B cell (primary cell): Measurements from ENCODE around the gene RPL19. TPM values are rescaled to one million over a fixed set of nuclear protein-coding genes. Genes with fewer than 3 reads are reported as not detected.

Source experiments
- ATAC-seq: fragments of 200-7000 bp; cut with Tn5 transposase; one replicate; pipeline ENCODE4 v1.10.0; 2021; ENCODE audit warnings: low read depth, mild to moderate bottlenecking, moderate number of reproducible peaks, moderate library complexity
- CTCF ChIA-PET: fragments of 350-600 bp; sonication (Branson Sonifier 250); formaldehyde crosslinking; loops from one replicate; lab custom pipeline; 2021; ENCODE audit warnings: antibody characterized with exemption, inconsistent platforms; lab: Charles Lee
- POLR2A ChIA-PET: fragments of 350-600 bp; sonication (Branson Sonifier 250); formaldehyde crosslinking; loops from one replicate; lab custom pipeline; 2021; ENCODE audit warnings: antibody characterized with exemption; lab: Charles Lee
- DNase-seq: peaks from one replicate; pipeline ENCODE4 v3.0.0; 2013
- H2AFZ ChIP-seq: 2 replicates; pipeline ENCODE4 v1.6.1; 2012; ENCODE audit warnings: mild to moderate bottlenecking, low read depth, low read length; ENCODE audit not compliant: insufficient read depth, poor library complexity, severe bottlenecking
- H3K27ac ChIP-seq, 2 donors: 1 replicate in 1 of 2; 2 replicates in 1 of 2; pipeline ENCODE4 v1.5.1; 2012 to 2013; ENCODE audit warnings: low read length in 2 of 2, mild to moderate bottlenecking in 2 of 2, moderate library complexity in 1 of 2
- H3K27me3 ChIP-seq, 4 experiments: fragments of 200-600 bp in 1 of 4; sonication (generic) in 1 of 4; replicated peaks in 1 of 4; 1 replicate in 2 of 4; 2 replicates in 2 of 4; pipeline versions ENCODE4 v1.6.1 to v1.7.0; 2013 to 2016; ENCODE audit warnings: low read length in 3 of 4, mild to moderate bottlenecking in 2 of 4, mixed read lengths in 1 of 4, moderate library complexity in 1 of 4; ENCODE audit not compliant: insufficient read depth in 4 of 4, control insufficient read depth in 3 of 4; ENCODE audit errors: control extremely low read depth in 1 of 4
- H3K36me3 ChIP-seq, 2 experiments: replicated peaks in 1 of 2; 1 replicate in 1 of 2; 2 replicates in 1 of 2; pipeline versions ENCODE4 v1.6.1 to v1.7.1; 2013; ENCODE audit warnings: low read length in 1 of 2; ENCODE audit not compliant: insufficient read depth in 2 of 2, control insufficient read depth in 1 of 2; ENCODE audit errors: control extremely low read depth in 1 of 2, extremely low read depth in 1 of 2
- H3K4me1 ChIP-seq, 2 donors: fragments of 200-600 bp in 1 of 2; sonication (generic) in 1 of 2; 1 replicate in 1 of 2; 2 replicates in 1 of 2; pipeline versions ENCODE4 v1.5.1 to v1.6.1; 2013 to 2017; ENCODE audit warnings: low read length in 2 of 2; ENCODE audit not compliant: control insufficient read depth in 2 of 2, insufficient read depth in 2 of 2
- H3K4me2 ChIP-seq: replicated peaks from 2 replicates; pipeline ENCODE3; 2012; ENCODE audit warnings: mild to moderate bottlenecking, low read depth, low read length; ENCODE audit not compliant: poor library complexity, severe bottlenecking
- H3K4me3 ChIP-seq, 5 experiments: fragments of 200-600 bp in 1 of 5; sonication (generic) in 1 of 5; 1 replicate in 3 of 5; 2 replicates in 2 of 5; pipeline versions ENCODE4 v1.5.1 to v1.7.0; 2011 to 2016; ENCODE audit warnings: low read length in 4 of 5, mild to moderate bottlenecking in 4 of 5, low read depth in 2 of 5, control low read depth in 1 of 5, moderate library complexity in 1 of 5; ENCODE audit not compliant: insufficient read depth in 1 of 5; ENCODE audit errors: control extremely low read depth in 1 of 5, extremely low read depth in 1 of 5
- H3K79me2 ChIP-seq: fragments of 200-600 bp; sonication (generic); one replicate; pipeline ENCODE4 v1.6.0; 2016; ENCODE audit warnings: low read length; ENCODE audit not compliant: control insufficient read depth, insufficient read depth
- H3K9ac ChIP-seq: fragments of 200-600 bp; sonication (generic); 2 replicates; pipeline ENCODE4 v1.6.1; 2017; ENCODE audit warnings: mild to moderate bottlenecking, low read length, moderate library complexity
- H3K9me3 ChIP-seq, 3 donors: one replicate each; pipeline versions ENCODE4 v1.6.1 to v1.7.1; 2013; ENCODE audit warnings: low read length in 2 of 3; ENCODE audit not compliant: control insufficient read depth in 2 of 3, insufficient read depth in 1 of 3; ENCODE audit errors: control extremely low read depth in 1 of 3
- H4K20me1 ChIP-seq: 2 replicates; pipeline ENCODE4 v1.6.0; 2012; ENCODE audit warnings: mild to moderate bottlenecking, low read length; ENCODE audit not compliant: insufficient read depth, control insufficient read depth, poor library complexity, severe bottlenecking
- H3K27ac Mint-ChIP-seq: one replicate; pipeline ENCODE4 v1.8.0; 2021; ENCODE audit warnings: mixed read lengths
- H3K27me3 Mint-ChIP-seq: one replicate; pipeline ENCODE4 v1.8.0; 2021; ENCODE audit warnings: mixed read lengths
- H3K4me1 Mint-ChIP-seq: one replicate; pipeline ENCODE4 v1.8.0; 2021; ENCODE audit warnings: mixed read lengths
- H3K4me3 Mint-ChIP-seq: one replicate; pipeline ENCODE4 v1.8.0; 2021; ENCODE audit warnings: mixed read lengths
- H3K9me3 Mint-ChIP-seq: one replicate; pipeline ENCODE4 v1.8.0; 2022; ENCODE audit warnings: mixed read lengths; ENCODE audit not compliant: insufficient read depth
- CTCF ChIP-seq: fragments of 200-600 bp; IDR thresholded peaks from one replicate; pipeline ENCODE4 v1.8.0; 2022; ENCODE audit warnings: antibody characterized with exemption, mild to moderate bottlenecking
- EZH2 ChIP-seq: IDR thresholded peaks from 2 replicates; pipeline ENCODE4 v1.6.1; 2012; ENCODE audit warnings: borderline replicate concordance, low read depth, mild to moderate bottlenecking, moderate library complexity, low read length; ENCODE audit not compliant: insufficient read depth, poor library complexity, severe bottlenecking
- WGBS: methylation state at CpG from one replicate; pipeline ENCODE4 v1.1.5; 2013; ENCODE audit warnings: missing lambda C conversion rate; ENCODE audit not compliant: insufficient coverage; 5-methylcytosine and 5-hydroxymethylcytosine counted together
- intact Hi-C: fragments of 100-400 bp; cut with micrococcal nuclease; formaldehyde crosslinking; loops from one replicate; pipeline ENCODE4 v1.10.0; 2022
- polyA plus RNA-seq: library from polyadenylated mRNA; depleted of rRNA; stranded (reverse); fragments of >200 nt; gene quantifications from 2 replicates; pipeline ENCODE4 v1.2.3, GENCODE V29; 2012
- total RNA-seq, 2 donors: library from RNA; stranded (reverse); fragments of 120-200 nt in 1 of 2; gene quantifications; 1 replicate in 1 of 2; 2 replicates in 1 of 2; pipeline versions ENCODE4 v1.2.3 to v1.2.4, GENCODE V29; 2013 to 2022

RPL19 gene
- total and polyA plus RNA-seq, 2 donors (not counting 1 experiment from before 2014, with no cell fraction given): 3,041 to 3,233 TPM

- TF ChIP-seq EZH2: no peak
- TF ChIP-seq CTCF: no peak
- Histone ChIP-seq H3K4me2 (peak overlapping the region; percentile 92), H3K9me3 (peaks cover 0 to 10% (median 0%) of the 10 kb centered on the region in 3 donors), H3K27ac (no peak overlapping the region), H2AFZ (peak overlapping the region; percentile 60), H3K4me1 (peaks cover 19 to 22% of the 10 kb centered on the region in 2 donors), H3K9ac (peak overlapping the region; percentile 51), H3K4me3 (peak overlapping the region in 4 of 5 experiments; percentile 5 to 57 (median 34)), H3K36me3 (no peaks in the 10 kb centered on the region), H4K20me1 (no peaks in the 10 kb centered on the region), H3K27me3 (peaks cover 0 to 61% (median 30%) of the 10 kb centered on the region in 4 experiments), H3K79me2 (no peaks in the 10 kb centered on the region)
- peak overlapping the region; percentile 39 for H3K27ac Mint-ChIP-seq
- no peak for DNase-seq
- peaks cover 44% of the 10 kb centered on the region for H3K27me3 Mint-ChIP-seq
- WGBS: 4% methylated on average over 16 of the region's 24 CpGs
- ChIA-PET POLR2A (interaction anchor here (0.9 kb wide), 1 partner anchor 9 kb away, joined by 3 read pairs; no protein-coding TSS in a partner anchor), CTCF (no interaction called here)
- H3K4me3 Mint-ChIP-seq: peak overlapping the region; percentile 79
- ATAC-seq: peak; percentile 62
- H3K9me3 Mint-ChIP-seq: no peaks in the 10 kb centered on the region
- peaks cover 13% of the 10 kb centered on the region for H3K4me1 Mint-ChIP-seq
- intact Hi-C loops: no loop called here
Observed at GRCh38 chr17:39225959-39226683, 26.0 kb downstream of the RPL19 start.

- Histone ChIP-seq H4K20me1 (no peaks in the 10 kb centered on the region), H2AFZ (no peak overlapping the region), H3K27me3 (peaks cover 0 to 74% (median 42%) of the 10 kb centered on the region in 4 experiments), H3K4me1 (peaks cover 31 to 35% of the 10 kb centered on the region in 2 donors), H3K4me2 (no peak overlapping the region), H3K9ac (no peak overlapping the region), H3K27ac (no peak overlapping the region), H3K36me3 (no peaks in the 10 kb centered on the region), H3K9me3 (peaks cover 0 to 12% (median 0%) of the 10 kb centered on the region in 3 donors), H3K79me2 (no peaks in the 10 kb centered on the region), H3K4me3 (no peak overlapping the region)
- ChIA-PET POLR2A (no interaction called here), CTCF (interaction anchor here (0.5 to 1.6 kb wide), 6 partner anchors 11 to 65 kb away, joined by 3 to 5 read pairs (median 4); no protein-coding TSS in a partner anchor)
- Mint-ChIP-seq H3K27ac (no peak overlapping the region), H3K4me3 (no peak overlapping the region), H3K9me3 (no peaks in the 10 kb centered on the region), H3K27me3 (peaks cover 57% of the 10 kb centered on the region), H3K4me1 (peaks cover 24% of the 10 kb centered on the region)
- ATAC-seq (no peak), DNase-seq (peak; percentile 5)
- intact Hi-C loops: no loop called here
- no peak for TF ChIP-seq CTCF
- no peak for TF ChIP-seq EZH2
- WGBS: no CpG with 5 or more reads among the region's 2 CpGs
Observed at GRCh38 chr17:39227364-39227919, 27.4 kb downstream of the RPL19 start.
